ENCODE data around the gene TICAM1. TPM values are rescaled to one million over a fixed set of nuclear protein-coding genes. Genes with fewer than 3 reads are reported as not detected.

Gene TICAM1
- total and polyA plus RNA-seq, 2 of the 13 experiments (the other 11 are each of a cell fraction or from before 2014, with no cell fraction given) = 0.33 to 0.95 TPM

GRCh38 chr19:4791183-4792018 is 40.1 kb downstream of the TICAM1 start, which contains the start of gene FEM1A (continued):
- TF ChIP-seq GPBP1L1 (CRISPR knock-in tag; IDR thresholded peaks at IDR 0.05) (no peak), CCDC6 (CRISPR knock-in tag; IDR thresholded peaks at IDR 0.05) (no peak), ZNF383 (CRISPR knock-in tag; IDR thresholded peaks at IDR 0.05; ENCODE audit: borderline replicate concordance) (no peak), FOXC1 (CRISPR knock-in tag; IDR thresholded peaks at IDR 0.05; ENCODE audit: borderline replicate concordance) (peak; percentile 60; the same call in 1 of the 2 replicates), ZNF207 (IDR thresholded peaks at IDR 0.05; ENCODE audit: borderline replicate concordance) (no peak), KDM3A (CRISPR knock-in tag; IDR thresholded peaks at IDR 0.05; ENCODE audit: low read depth) (peak; percentile 12; the same call in 1 of the 2 replicates), MXD4 (CRISPR knock-in tag; IDR thresholded peaks at IDR 0.05) (no peak; the same call in 1 of the 2 replicates), XRCC5 (optimal IDR thresholded peaks at IDR 0.05; ENCODE audit: low read length) (peak; percentile 57), TFDP1 (CRISPR knock-in tag; IDR thresholded peaks at IDR 0.05; ENCODE audit: borderline replicate concordance) (no peak), MAZ (IDR thresholded peaks at IDR 0.05; ENCODE audit: borderline replicate concordance, low read depth, low read length) (0 out of 2 replicates have a peak, but pooled peaks have one; percentile 50), MAZ (CRISPR knock-in tag; IDR thresholded peaks at IDR 0.05; ENCODE audit: low read depth) (peak; percentile 65; the same call in 1 of the 2 replicates)
- TF ChIP-seq, protein P1, sequence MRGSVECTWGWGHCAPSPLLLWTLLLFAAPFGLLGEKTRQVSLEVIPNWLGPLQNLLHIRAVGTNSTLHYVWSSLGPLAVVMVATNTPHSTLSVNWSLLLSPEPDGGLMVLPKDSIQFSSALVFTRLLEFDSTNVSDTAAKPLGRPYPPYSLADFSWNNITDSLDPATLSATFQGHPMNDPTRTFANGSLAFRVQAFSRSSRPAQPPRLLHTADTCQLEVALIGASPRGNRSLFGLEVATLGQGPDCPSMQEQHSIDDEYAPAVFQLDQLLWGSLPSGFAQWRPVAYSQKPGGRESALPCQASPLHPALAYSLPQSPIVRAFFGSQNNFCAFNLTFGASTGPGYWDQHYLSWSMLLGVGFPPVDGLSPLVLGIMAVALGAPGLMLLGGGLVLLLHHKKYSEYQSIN (CRISPR knock-in tag; IDR thresholded peaks at IDR 0.05; ENCODE audit: borderline replicate concordance) = no peak
- TF ChIP-seq, protein P2, sequence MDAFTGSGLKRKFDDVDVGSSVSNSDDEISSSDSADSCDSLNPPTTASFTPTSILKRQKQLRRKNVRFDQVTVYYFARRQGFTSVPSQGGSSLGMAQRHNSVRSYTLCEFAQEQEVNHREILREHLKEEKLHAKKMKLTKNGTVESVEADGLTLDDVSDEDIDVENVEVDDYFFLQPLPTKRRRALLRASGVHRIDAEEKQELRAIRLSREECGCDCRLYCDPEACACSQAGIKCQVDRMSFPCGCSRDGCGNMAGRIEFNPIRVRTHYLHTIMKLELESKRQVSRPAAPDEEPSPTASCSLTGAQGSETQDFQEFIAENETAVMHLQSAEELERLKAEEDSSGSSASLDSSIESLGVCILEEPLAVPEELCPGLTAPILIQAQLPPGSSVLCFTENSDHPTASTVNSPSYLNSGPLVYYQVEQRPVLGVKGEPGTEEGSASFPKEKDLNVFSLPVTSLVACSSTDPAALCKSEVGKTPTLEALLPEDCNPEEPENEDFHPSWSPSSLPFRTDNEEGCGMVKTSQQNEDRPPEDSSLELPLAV (CRISPR knock-in tag; conservative IDR thresholded peaks at IDR 0.05; ENCODE audit: low read depth) = no peak
- TF ChIP-seq, protein P3, sequence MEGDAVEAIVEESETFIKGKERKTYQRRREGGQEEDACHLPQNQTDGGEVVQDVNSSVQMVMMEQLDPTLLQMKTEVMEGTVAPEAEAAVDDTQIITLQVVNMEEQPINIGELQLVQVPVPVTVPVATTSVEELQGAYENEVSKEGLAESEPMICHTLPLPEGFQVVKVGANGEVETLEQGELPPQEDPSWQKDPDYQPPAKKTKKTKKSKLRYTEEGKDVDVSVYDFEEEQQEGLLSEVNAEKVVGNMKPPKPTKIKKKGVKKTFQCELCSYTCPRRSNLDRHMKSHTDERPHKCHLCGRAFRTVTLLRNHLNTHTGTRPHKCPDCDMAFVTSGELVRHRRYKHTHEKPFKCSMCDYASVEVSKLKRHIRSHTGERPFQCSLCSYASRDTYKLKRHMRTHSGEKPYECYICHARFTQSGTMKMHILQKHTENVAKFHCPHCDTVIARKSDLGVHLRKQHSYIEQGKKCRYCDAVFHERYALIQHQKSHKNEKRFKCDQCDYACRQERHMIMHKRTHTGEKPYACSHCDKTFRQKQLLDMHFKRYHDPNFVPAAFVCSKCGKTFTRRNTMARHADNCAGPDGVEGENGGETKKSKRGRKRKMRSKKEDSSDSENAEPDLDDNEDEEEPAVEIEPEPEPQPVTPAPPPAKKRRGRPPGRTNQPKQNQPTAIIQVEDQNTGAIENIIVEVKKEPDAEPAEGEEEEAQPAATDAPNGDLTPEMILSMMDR (CRISPR knock-in tag; IDR thresholded peaks at IDR 0.05) = peak; percentile 96
- TF ChIP-seq, protein P4, sequence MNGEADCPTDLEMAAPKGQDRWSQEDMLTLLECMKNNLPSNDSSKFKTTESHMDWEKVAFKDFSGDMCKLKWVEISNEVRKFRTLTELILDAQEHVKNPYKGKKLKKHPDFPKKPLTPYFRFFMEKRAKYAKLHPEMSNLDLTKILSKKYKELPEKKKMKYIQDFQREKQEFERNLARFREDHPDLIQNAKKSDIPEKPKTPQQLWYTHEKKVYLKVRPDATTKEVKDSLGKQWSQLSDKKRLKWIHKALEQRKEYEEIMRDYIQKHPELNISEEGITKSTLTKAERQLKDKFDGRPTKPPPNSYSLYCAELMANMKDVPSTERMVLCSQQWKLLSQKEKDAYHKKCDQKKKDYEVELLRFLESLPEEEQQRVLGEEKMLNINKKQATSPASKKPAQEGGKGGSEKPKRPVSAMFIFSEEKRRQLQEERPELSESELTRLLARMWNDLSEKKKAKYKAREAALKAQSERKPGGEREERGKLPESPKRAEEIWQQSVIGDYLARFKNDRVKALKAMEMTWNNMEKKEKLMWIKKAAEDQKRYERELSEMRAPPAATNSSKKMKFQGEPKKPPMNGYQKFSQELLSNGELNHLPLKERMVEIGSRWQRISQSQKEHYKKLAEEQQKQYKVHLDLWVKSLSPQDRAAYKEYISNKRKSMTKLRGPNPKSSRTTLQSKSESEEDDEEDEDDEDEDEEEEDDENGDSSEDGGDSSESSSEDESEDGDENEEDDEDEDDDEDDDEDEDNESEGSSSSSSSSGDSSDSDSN (CRISPR knock-in tag; IDR thresholded peaks at IDR 0.05) = peak; percentile 74; the same call in 1 of the 2 replicates
- TF ChIP-seq, protein P5, sequence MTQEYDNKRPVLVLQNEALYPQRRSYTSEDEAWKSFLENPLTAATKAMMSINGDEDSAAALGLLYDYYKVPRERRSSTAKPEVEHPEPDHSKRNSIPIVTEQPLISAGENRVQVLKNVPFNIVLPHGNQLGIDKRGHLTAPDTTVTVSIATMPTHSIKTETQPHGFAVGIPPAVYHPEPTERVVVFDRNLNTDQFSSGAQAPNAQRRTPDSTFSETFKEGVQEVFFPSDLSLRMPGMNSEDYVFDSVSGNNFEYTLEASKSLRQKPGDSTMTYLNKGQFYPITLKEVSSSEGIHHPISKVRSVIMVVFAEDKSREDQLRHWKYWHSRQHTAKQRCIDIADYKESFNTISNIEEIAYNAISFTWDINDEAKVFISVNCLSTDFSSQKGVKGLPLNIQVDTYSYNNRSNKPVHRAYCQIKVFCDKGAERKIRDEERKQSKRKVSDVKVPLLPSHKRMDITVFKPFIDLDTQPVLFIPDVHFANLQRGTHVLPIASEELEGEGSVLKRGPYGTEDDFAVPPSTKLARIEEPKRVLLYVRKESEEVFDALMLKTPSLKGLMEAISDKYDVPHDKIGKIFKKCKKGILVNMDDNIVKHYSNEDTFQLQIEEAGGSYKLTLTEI (CRISPR knock-in tag; conservative IDR thresholded peaks at IDR 0.05) = no peak

Data from HepG2 (cell line).